Small intestine (tissue), 7 donors: ENCODE results near the gene STRA8. TPM values are rescaled to one million over a fixed set of nuclear protein-coding genes. Genes with fewer than 3 reads are reported as not detected.
"Not testable (repeated sequence)": the region's sequence is repeated elsewhere in the genome, so short reads cannot be mapped to it uniquely, and the experiment has no call there.

Experiments used
- DNase-seq, 2 donors: peaks; one replicate each; pipeline versions ENCODE4 v3.0.0 to v3.0.0-alpha.2; 2013
- FAIRE-seq: peaks from 2 replicates; lab custom pipeline; 2012; peaks lifted over from hg19 to GRCh38; lab: Jason Lieb, UNC
- H3K27ac ChIP-seq, 3 donors: one replicate each; pipeline ENCODE4 v1.5.1; 2013; ENCODE audit warnings: low read length in 2 of 3, mild to moderate bottlenecking in 2 of 3, control low read depth in 1 of 3, inconsistent platforms in 1 of 3, low read depth in 1 of 3, moderate library complexity in 1 of 3
- H3K27me3 ChIP-seq, 3 donors: one replicate each; pipeline ENCODE4 v1.6.1; 2013; ENCODE audit warnings: low read length in 3 of 3, inconsistent platforms in 1 of 3; ENCODE audit not compliant: control insufficient read depth in 3 of 3, insufficient read depth in 3 of 3
- H3K36me3 ChIP-seq, 3 donors: one replicate each; pipeline ENCODE4 v1.6.1; 2013; ENCODE audit warnings: low read length in 3 of 3, inconsistent platforms in 1 of 3, low read depth in 1 of 3, mild to moderate bottlenecking in 1 of 3, moderate library complexity in 1 of 3; ENCODE audit not compliant: control insufficient read depth in 3 of 3, insufficient read depth in 2 of 3
- H3K4me1 ChIP-seq, 3 donors: one replicate each; pipeline ENCODE4 v1.6.1; 2013; ENCODE audit warnings: low read length in 2 of 3, inconsistent platforms in 1 of 3, low read depth in 1 of 3, mild to moderate bottlenecking in 1 of 3, moderate library complexity in 1 of 3; ENCODE audit not compliant: control insufficient read depth in 3 of 3, insufficient read depth in 2 of 3
- H3K4me3 ChIP-seq, 3 donors: one replicate each; pipeline ENCODE4 v1.5.1; 2013; ENCODE audit warnings: low read length in 3 of 3, control low read depth in 1 of 3, inconsistent platforms in 1 of 3, low read depth in 1 of 3, mild to moderate bottlenecking in 1 of 3, moderate library complexity in 1 of 3
- H3K9me3 ChIP-seq, 2 donors: one replicate each; pipeline ENCODE4 v1.6.1; 2013; ENCODE audit warnings: low read depth in 1 of 2, low read length in 1 of 2; ENCODE audit not compliant: control insufficient read depth in 2 of 2, insufficient read depth in 1 of 2
- WGBS, 3 donors: extraction: QIAGEN DNeasy Blood & Tissue Kit; methylation state at CpG; one replicate each; pipeline ENCODE4 v1.1.7; 2013; 5-methylcytosine and 5-hydroxymethylcytosine counted together
- polyA plus RNA-seq, 4 donors: library from polyadenylated mRNA; stranded (reverse) in 3 of 4; unstranded in 1 of 4; fragments of 200-250 nt in 3 of 4; fragments of 120-200 nt in 1 of 4; gene quantifications; one replicate each; pipeline versions ENCODE4 v1.2.1 to v1.2.3, GENCODE V29; 2013
- donor health status: healthy with polysubstance abuse.
- donor health status: control.
- donor health status: control.
- donor health status: Bipolar disorder and iron deficiency.
- donor health status: healthy.

The STRA8 gene
- polyA plus RNA-seq, 4 donors, result not detected

- Histone ChIP-seq H3K4me3 (no peak overlapping the region), H3K27ac (no peak overlapping the region), H3K9me3 (peaks cover 0 to under 1% of the 10 kb centered on the region in 2 donors), H3K27me3 (peaks cover 0 to 46% (median 0%) of the 10 kb centered on the region in 3 donors), H3K36me3 (no peaks in the 10 kb centered on the region), H3K4me1 (peaks cover 0 to 6% (median 5%) of the 10 kb centered on the region in 3 donors)
- WGBS, 3 donors, result 87 to 98% (median 91%) methylated on average over 4 of the region's 4 CpGs
- no peak for DNase-seq
- FAIRE-seq, result no peak
Observed at GRCh38 chr7:135215180-135215579, 18.5 kb upstream of the STRA8 start.

- H3K4me1 ChIP-seq, result peaks cover 0 to 5% (median 3%) of the 10 kb centered on the region in 3 donors
- H3K36me3 ChIP-seq, result no peaks in the 10 kb centered on the region
- peaks cover 0 to 48% (median 0%) of the 10 kb centered on the region in 3 donors for H3K27me3 ChIP-seq
- 80 to 92% (median 81%) methylated on average over 3 of the region's 3 CpGs for WGBS, 3 donors
- H3K4me3 ChIP-seq, result no peak overlapping the region
- no peak overlapping the region for H3K27ac ChIP-seq
- FAIRE-seq (no peak), DNase-seq (no peak)
- peaks cover 0 to 3% of the 10 kb centered on the region in 2 donors for H3K9me3 ChIP-seq
Observed at GRCh38 chr7:135215698-135216097, 17.9 kb upstream of the STRA8 start.

- FAIRE-seq (no peak), DNase-seq (peak; percentile 79 to 82)
- H3K4me1 ChIP-seq, result peaks cover 0 to 5% (median 3%) of the 10 kb centered on the region in 3 donors
- no peaks in the 10 kb centered on the region for H3K36me3 ChIP-seq
- no peak overlapping the region for H3K4me3 ChIP-seq
- WGBS, 3 donors, result 21 to 73% (median 39%) methylated on average over 5 of the region's 5 CpGs
- H3K9me3 ChIP-seq, result peaks cover 0 to 6% of the 10 kb centered on the region in 2 donors
- H3K27me3 ChIP-seq, result peaks cover 0 to 45% (median 0%) of the 10 kb centered on the region in 3 donors
- peak overlapping the region in 1 of 3 donors; percentile 35 for H3K27ac ChIP-seq
Observed at GRCh38 chr7:135217645-135218509, 15.8 kb upstream of the STRA8 start.

- DNase-seq (no peak), FAIRE-seq (peak; percentile 62)
- WGBS, 3 donors, result 45 to 69% (median 48%) methylated on average over 1 of the region's 1 CpG
- Histone ChIP-seq H3K4me3 (no peak overlapping the region), H3K9me3 (peaks cover 0 to 6% of the 10 kb centered on the region in 2 donors), H3K36me3 (no peaks in the 10 kb centered on the region), H3K4me1 (no peaks in the 10 kb centered on the region), H3K27me3 (peaks cover 0 to 16% (median 0%) of the 10 kb centered on the region in 3 donors), H3K27ac (no peak overlapping the region)
Observed at GRCh38 chr7:135224027-135224426, 9.6 kb upstream of the STRA8 start.

GRCh38 chr7:135231686-135232085 is 2.0 kb upstream of the STRA8 start:
- H3K4me3 ChIP-seq, result no peak overlapping the region
- FAIRE-seq, result no peak
- no peaks in the 10 kb centered on the region for H3K4me1 ChIP-seq
- H3K36me3 ChIP-seq, result no peaks in the 10 kb centered on the region
- no peak for DNase-seq
- H3K9me3 ChIP-seq, result no peaks in the 10 kb centered on the region
- H3K27ac ChIP-seq, result no peak overlapping the region
- H3K27me3 ChIP-seq, result peaks cover 0 to 13% (median 0%) of the 10 kb centered on the region in 3 donors

GRCh38 chr7:135232087-135232486 is 1.6 kb upstream of the STRA8 start:
- Histone ChIP-seq H3K27me3 (peaks cover 0 to 13% (median 0%) of the 10 kb centered on the region in 3 donors), H3K4me3 (no peak overlapping the region), H3K4me1 (no peaks in the 10 kb centered on the region), H3K27ac (no peak overlapping the region), H3K36me3 (no peaks in the 10 kb centered on the region), H3K9me3 (no peaks in the 10 kb centered on the region)
- FAIRE-seq (no peak), DNase-seq (no peak)
- WGBS, 3 donors, result 90 to 92% (median 91%) methylated on average over 6 of the region's 6 CpGs

- no peak for DNase-seq
- Histone ChIP-seq H3K36me3 (no peaks in the 10 kb centered on the region), H3K27me3 (peaks cover 0 to 13% (median 0%) of the 10 kb centered on the region in 3 donors), H3K9me3 (no peaks in the 10 kb centered on the region), H3K4me3 (no peak overlapping the region), H3K27ac (no peak overlapping the region), H3K4me1 (no peaks in the 10 kb centered on the region)
- WGBS, 3 donors, result 85 to 88% (median 86%) methylated on average over 13 of the region's 13 CpGs
- FAIRE-seq, result no peak
Observed at GRCh38 chr7:135232720-135233119, 918 bp upstream of the STRA8 start.

GRCh38 chr7:135234095-135234494 is 457 bp downstream of the STRA8 start:
- 67 to 90% (median 84%) methylated on average over 14 of the region's 14 CpGs for WGBS, 3 donors
- not testable (repeated sequence) for FAIRE-seq

More at GRCh38 chr7:135234095-135234494, 457 bp downstream of the STRA8 start:
- not testable (repeated sequence) for H3K9me3 ChIP-seq, H3K4me3 ChIP-seq, H3K36me3 ChIP-seq, H3K27ac ChIP-seq, H3K4me1 ChIP-seq, DNase-seq, H3K27me3 ChIP-seq
